Tibial artery (tissue), 4 donors: ENCODE measurements around the gene MAST4.

Source experiments
- DNase-seq, 2 donors: peaks; one replicate each; pipeline ENCODE4 v3.0.0-alpha.2; 2019
- H3K27ac ChIP-seq, 2 donors: fragments of 200-600 bp; sonication (generic) in 1 of 2; 1 replicate in 1 of 2; 2 replicates in 1 of 2; pipeline ENCODE4 v1.5.1; 2018 to 2019; ENCODE audit warnings: mild to moderate bottlenecking in 1 of 2
- H3K27me3 ChIP-seq, 2 donors: fragments of 200-600 bp; sonication (generic) in 1 of 2; one replicate each; pipeline versions ENCODE4 v1.5.1 to v1.6.0; 2016 to 2019
- H3K36me3 ChIP-seq, 3 donors: fragments of 200-600 bp; sonication (generic) in 2 of 3; one replicate each; pipeline ENCODE4 v1.5.1; 2016 to 2019; ENCODE audit warnings: mild to moderate bottlenecking in 2 of 3
- H3K4me1 ChIP-seq, 4 donors: fragments of 200-600 bp; sonication (generic) in 2 of 4; 1 replicate in 3 of 4; 2 replicates in 1 of 4; pipeline ENCODE4 v1.5.1; 2016 to 2019
- H3K4me3 ChIP-seq, 2 donors: fragments of 200-600 bp; sonication (generic) in 1 of 2; 1 replicate in 1 of 2; 2 replicates in 1 of 2; pipeline ENCODE4 v1.5.1; 2018 to 2019; ENCODE audit warnings: mild to moderate bottlenecking in 2 of 2
- H3K9me3 ChIP-seq, 3 donors: fragments of 200-600 bp; sonication (generic) in 1 of 3; one replicate each; pipeline ENCODE4 v1.5.1; 2016 to 2019
- intact Hi-C: fragments of 100-400 bp; cut with DNase I; formaldehyde crosslinking; loops from one replicate; pipeline ENCODE4 v1.15.0; 2023; ENCODE audit warnings: low total_unique reads
- TF ChIP-seq, protein P1 (sequence below), 2 experiments: fragments of 200-600 bp in 1 of 2; fragments of 450-650 bp in 1 of 2; IDR thresholded peaks; one replicate each; pipeline ENCODE4 v1.5.1; 2017 to 2019; ENCODE audit warnings: antibody characterized with exemption in 2 of 2, mild to moderate bottlenecking in 1 of 2, moderate library complexity in 1 of 2

MAST4 gene

DNA sequence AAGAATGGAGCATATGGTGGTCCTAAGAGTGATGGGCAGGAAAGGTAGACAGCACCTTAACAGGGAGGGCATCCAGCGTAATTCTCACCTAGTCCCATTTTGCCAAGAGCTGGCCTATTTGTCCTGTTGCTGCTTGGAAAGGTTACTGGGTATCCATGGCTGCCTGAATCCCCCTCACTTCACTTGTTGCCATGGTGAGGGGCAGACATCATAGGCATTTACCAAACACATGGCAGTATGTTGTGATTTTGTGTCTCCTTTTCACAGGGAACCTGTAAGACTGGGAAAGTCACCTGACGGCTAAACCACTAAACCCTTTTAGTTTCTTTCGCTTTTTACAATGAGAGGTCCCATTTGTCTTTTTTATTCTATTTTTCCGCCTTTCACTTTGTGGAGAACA lies 373.3 kb downstream of the MAST4 start:
- Histone ChIP-seq H3K36me3 (no peaks in the 10 kb centered on the region), H3K27ac (no peak overlapping the region), H3K4me3 (no peak overlapping the region), H3K9me3 (no peaks in the 10 kb centered on the region), H3K4me1 (no peaks in the 10 kb centered on the region), H3K27me3 (no peaks in the 10 kb centered on the region)
- TF ChIP-seq, protein P1, sequence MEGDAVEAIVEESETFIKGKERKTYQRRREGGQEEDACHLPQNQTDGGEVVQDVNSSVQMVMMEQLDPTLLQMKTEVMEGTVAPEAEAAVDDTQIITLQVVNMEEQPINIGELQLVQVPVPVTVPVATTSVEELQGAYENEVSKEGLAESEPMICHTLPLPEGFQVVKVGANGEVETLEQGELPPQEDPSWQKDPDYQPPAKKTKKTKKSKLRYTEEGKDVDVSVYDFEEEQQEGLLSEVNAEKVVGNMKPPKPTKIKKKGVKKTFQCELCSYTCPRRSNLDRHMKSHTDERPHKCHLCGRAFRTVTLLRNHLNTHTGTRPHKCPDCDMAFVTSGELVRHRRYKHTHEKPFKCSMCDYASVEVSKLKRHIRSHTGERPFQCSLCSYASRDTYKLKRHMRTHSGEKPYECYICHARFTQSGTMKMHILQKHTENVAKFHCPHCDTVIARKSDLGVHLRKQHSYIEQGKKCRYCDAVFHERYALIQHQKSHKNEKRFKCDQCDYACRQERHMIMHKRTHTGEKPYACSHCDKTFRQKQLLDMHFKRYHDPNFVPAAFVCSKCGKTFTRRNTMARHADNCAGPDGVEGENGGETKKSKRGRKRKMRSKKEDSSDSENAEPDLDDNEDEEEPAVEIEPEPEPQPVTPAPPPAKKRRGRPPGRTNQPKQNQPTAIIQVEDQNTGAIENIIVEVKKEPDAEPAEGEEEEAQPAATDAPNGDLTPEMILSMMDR (IDR thresholded peaks at IDR 0.05), result no peak
- intact Hi-C loops, result no loop called here
- DNase-seq, result no peak

DNA sequence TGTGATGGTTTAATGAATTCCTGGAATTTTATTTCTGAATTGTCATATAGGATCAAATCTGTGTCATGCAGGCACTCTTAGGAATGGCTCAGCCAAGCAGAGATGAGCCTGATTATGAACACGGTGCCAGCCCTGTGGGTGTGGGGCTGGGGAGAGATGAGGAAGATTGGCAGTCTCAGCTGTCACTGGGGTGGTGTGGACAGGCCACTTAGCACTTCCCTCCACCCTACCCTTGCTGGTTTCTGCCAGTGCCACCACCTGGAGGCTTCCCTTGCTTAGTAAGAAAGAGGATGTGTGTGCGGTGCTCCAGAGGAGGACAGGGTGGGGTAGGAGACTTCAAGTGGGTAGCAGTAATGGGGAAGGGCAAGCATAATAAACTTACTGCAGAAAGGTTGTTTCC lies 373.8 kb downstream of the MAST4 start:
- no peaks in the 10 kb centered on the region for H3K36me3 ChIP-seq
- intact Hi-C loops, result no loop called here
- H3K27me3 ChIP-seq, result no peaks in the 10 kb centered on the region
- TF ChIP-seq, protein P1 (IDR thresholded peaks at IDR 0.05), result no peak
- no peak overlapping the region for H3K4me3 ChIP-seq
- no peak for DNase-seq
- no peaks in the 10 kb centered on the region for H3K4me1 ChIP-seq
- no peak overlapping the region for H3K27ac ChIP-seq
- H3K9me3 ChIP-seq, result no peaks in the 10 kb centered on the region

DNA sequence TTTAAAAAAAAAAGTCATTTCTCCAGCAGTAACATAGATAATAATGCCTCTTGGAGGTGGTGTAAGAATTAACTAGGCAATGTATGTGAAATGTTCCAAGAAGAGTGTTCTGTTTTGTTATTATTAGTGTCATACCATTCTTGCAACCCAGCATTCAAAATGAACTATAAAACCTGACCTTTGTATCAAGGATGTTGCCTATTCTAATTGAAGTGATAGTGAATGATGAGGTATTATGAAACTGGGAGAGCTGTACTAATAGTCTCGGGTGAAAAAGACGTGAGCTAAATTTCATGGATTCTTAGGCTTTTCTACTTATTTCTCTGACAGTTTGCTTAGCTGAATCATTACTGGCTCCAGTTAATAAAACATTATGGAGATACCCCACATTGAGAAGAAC lies 375.8 kb downstream of the MAST4 start:
- Histone ChIP-seq H3K27me3 (no peaks in the 10 kb centered on the region), H3K9me3 (no peaks in the 10 kb centered on the region), H3K4me1 (no peaks in the 10 kb centered on the region), H3K27ac (no peak overlapping the region), H3K4me3 (no peak overlapping the region), H3K36me3 (no peaks in the 10 kb centered on the region)
- DNase-seq, result no peak
- intact Hi-C loops, result no loop called here
- TF ChIP-seq, protein P1 (IDR thresholded peaks at IDR 0.05), result no peak

- no peak overlapping the region for H3K27ac ChIP-seq
- H3K4me1 ChIP-seq, result no peaks in the 10 kb centered on the region
- H3K9me3 ChIP-seq, result no peaks in the 10 kb centered on the region
- H3K4me3 ChIP-seq, result no peak overlapping the region
- no peak for DNase-seq
- no peaks in the 10 kb centered on the region for H3K27me3 ChIP-seq
- intact Hi-C loops, result no loop called here
- H3K36me3 ChIP-seq, result no peaks in the 10 kb centered on the region
- TF ChIP-seq, protein P1 (IDR thresholded peaks at IDR 0.05), result no peak
Measured at GRCh38 chr5:66974256-66974655, 378.1 kb downstream of the MAST4 start.

DNA sequence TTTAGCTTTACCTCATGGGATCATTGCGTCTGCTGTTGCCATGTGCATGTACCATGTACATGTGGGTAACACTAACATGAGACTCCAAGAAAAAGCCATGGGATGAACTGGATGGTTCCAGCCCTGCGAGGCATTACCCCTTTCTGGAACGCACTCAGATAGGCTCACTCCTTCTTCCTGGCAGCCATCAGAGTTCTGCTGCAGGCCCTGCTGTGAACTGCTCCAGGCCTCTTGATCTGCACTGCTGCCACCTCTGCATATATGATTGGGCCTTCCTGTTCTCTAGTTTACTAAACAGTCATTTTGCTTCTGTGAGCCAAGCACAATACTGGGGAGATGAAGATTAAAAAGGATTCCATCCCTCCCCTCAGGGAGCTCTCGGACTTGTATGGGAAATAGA lies 379.9 kb downstream of the MAST4 start:
- no peaks in the 10 kb centered on the region for H3K9me3 ChIP-seq
- no peak overlapping the region for H3K4me3 ChIP-seq
- no peak for DNase-seq
- H3K36me3 ChIP-seq, result no peaks in the 10 kb centered on the region
- peaks cover 0 to 10% (median 3%) of the 10 kb centered on the region in 4 donors for H3K4me1 ChIP-seq
- intact Hi-C loops, result no loop called here
- TF ChIP-seq, protein P1 (IDR thresholded peaks at IDR 0.05), result no peak
- H3K27me3 ChIP-seq, result no peaks in the 10 kb centered on the region
- no peak overlapping the region for H3K27ac ChIP-seq

DNA sequence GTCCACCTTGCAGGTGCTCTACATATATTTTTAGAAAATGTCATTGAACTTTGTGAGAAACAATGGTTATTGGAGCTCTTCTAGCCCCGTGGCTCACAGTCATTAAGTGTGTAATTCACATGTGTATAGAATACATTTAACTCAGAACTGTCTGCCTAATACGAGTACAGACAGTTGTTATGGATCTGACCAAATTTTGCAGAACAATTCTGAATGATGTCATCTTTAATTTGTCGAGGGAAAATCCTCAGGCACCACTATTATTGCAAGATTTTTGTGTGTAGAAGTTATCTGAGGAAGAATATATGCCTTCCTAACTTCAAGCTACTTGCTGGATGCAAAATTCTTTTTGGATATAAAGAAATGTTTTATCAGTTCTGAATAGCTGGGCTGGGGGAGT lies 383.5 kb downstream of the MAST4 start:
- peak overlapping the region in 1 of 2 donors; percentile 64 for H3K27ac ChIP-seq
- intact Hi-C loops, result loop anchor here (10.0 kb wide), 1 partner anchor 225 kb away; no protein-coding TSS in a partner anchor
- H3K4me1 ChIP-seq, result peaks cover 0 to 35% (median 8%) of the 10 kb centered on the region in 4 donors
- H3K4me3 ChIP-seq, result no peak overlapping the region
- H3K36me3 ChIP-seq, result no peaks in the 10 kb centered on the region
- DNase-seq, result no peak
- TF ChIP-seq, protein P1 (IDR thresholded peaks at IDR 0.05), result no peak
- H3K27me3 ChIP-seq, result no peaks in the 10 kb centered on the region
- no peaks in the 10 kb centered on the region for H3K9me3 ChIP-seq
